ENCODE measurements around the gene FOXM1. TPM values are rescaled to one million over a fixed set of nuclear protein-coding genes. Genes with fewer than 3 reads are reported as not detected.

The FOXM1 gene
- total and polyA plus RNA-seq, 2 donors from 2014 or later, result 1.3 TPM

GRCh38 chr12:2834581-2835491, 42.1 kb downstream of the FOXM1 start, which contains the start of gene NRIP2:
Gene NRIP2 (minus strand): TSS chr12:2835035. CDS start chr12:2834983, 52 bp downstream.
- H3K36me3 ChIP-seq (ENCODE audit: control insufficient read depth in 2 of 3, insufficient read depth in 3 of 3, low read length in 3 of 3), result peaks cover 0 to 5% (median 5%) of the 10 kb centered on the region in 3 donors
- peak within 1 kb of the TSS in 2 of 3 donors; percentile 28 to 38 for H3K4me3 ChIP-seq (ENCODE audit: low read length in 3 of 3)
- FAIRE-seq (no peak), DNase-seq (peak; percentile 81 to 94 (median 93))
- peak within 1 kb of the TSS; percentile 39 to 54 for H3K27ac ChIP-seq (ENCODE audit: low read depth in 2 of 2, low read length in 2 of 2)
- intact Hi-C loops (cut with DNase I), result no loop called here
- peak within 1 kb of the TSS in 1 of 3 donors; percentile 40 for H3K9ac ChIP-seq (ENCODE audit: low read length in 3 of 3)
- H3K9me3 ChIP-seq (ENCODE audit: control insufficient read depth in 2 of 3, insufficient read depth in 1 of 3, low read length in 3 of 3), result no peaks in the 10 kb centered on the region
- TF ChIP-seq CTCF (IDR thresholded peaks at IDR 0.05; ENCODE audit: borderline replicate concordance, extremely low read depth, insufficient read depth), result no peak
- no peaks in the 10 kb centered on the region for H3K27me3 ChIP-seq (ENCODE audit: control insufficient read depth, insufficient read depth, low read length)
- H3K4me1 ChIP-seq (ENCODE audit: control insufficient read depth in 2 of 3, insufficient read depth in 2 of 3, low read depth in 1 of 3, low read length in 3 of 3), result peaks cover 0 to 6% (median 3%) of the 10 kb centered on the region in 3 donors

- peak overlapping the region in 1 of 3 donors; percentile 40 for H3K9ac ChIP-seq (ENCODE audit: low read length in 3 of 3)
- peak overlapping the region in 1 of 2 donors; percentile 39 for H3K27ac ChIP-seq (ENCODE audit: low read depth in 2 of 2, low read length in 2 of 2)
- no peaks in the 10 kb centered on the region for H3K9me3 ChIP-seq (ENCODE audit: control insufficient read depth in 2 of 3, insufficient read depth in 1 of 3, low read length in 3 of 3)
- TF ChIP-seq CTCF (IDR thresholded peaks at IDR 0.05; ENCODE audit: borderline replicate concordance, extremely low read depth, insufficient read depth), result no peak
- intact Hi-C loops (cut with DNase I), result no loop called here
- H3K4me1 ChIP-seq (ENCODE audit: control insufficient read depth in 2 of 3, insufficient read depth in 2 of 3, low read depth in 1 of 3, low read length in 3 of 3), result peaks cover 0 to 6% (median 3%) of the 10 kb centered on the region in 3 donors
- H3K27me3 ChIP-seq (ENCODE audit: control insufficient read depth, insufficient read depth, low read length), result no peaks in the 10 kb centered on the region
- H3K36me3 ChIP-seq (ENCODE audit: control insufficient read depth in 2 of 3, insufficient read depth in 3 of 3, low read length in 3 of 3), result peaks cover 0 to 7% (median 5%) of the 10 kb centered on the region in 3 donors
- no peak for FAIRE-seq
- H3K4me3 ChIP-seq (ENCODE audit: low read length in 3 of 3), result peak overlapping the region in 1 of 3 donors; percentile 38
- peak in 2 of 5 donors; percentile 46 to 81 for DNase-seq
Measured at GRCh38 chr12:2833810-2834209, 43.2 kb downstream of the FOXM1 start.

GRCh38 chr12:2833327-2833726, 43.6 kb downstream of the FOXM1 start:
- peaks cover 0 to 7% (median 5%) of the 10 kb centered on the region in 3 donors for H3K36me3 ChIP-seq (ENCODE audit: control insufficient read depth in 2 of 3, insufficient read depth in 3 of 3, low read length in 3 of 3)
- H3K27me3 ChIP-seq (ENCODE audit: control insufficient read depth, insufficient read depth, low read length), result no peaks in the 10 kb centered on the region
- peak overlapping the region in 2 of 3 donors; percentile 16 to 29 for H3K4me3 ChIP-seq (ENCODE audit: low read length in 3 of 3)
- no peaks in the 10 kb centered on the region for H3K9me3 ChIP-seq (ENCODE audit: control insufficient read depth in 2 of 3, insufficient read depth in 1 of 3, low read length in 3 of 3)
- DNase-seq (no peak), FAIRE-seq (no peak)
- peaks cover 0 to 6% (median 3%) of the 10 kb centered on the region in 3 donors for H3K4me1 ChIP-seq (ENCODE audit: control insufficient read depth in 2 of 3, insufficient read depth in 2 of 3, low read depth in 1 of 3, low read length in 3 of 3)
- intact Hi-C loops (cut with DNase I), result no loop called here
- H3K27ac ChIP-seq (ENCODE audit: low read depth in 2 of 2, low read length in 2 of 2), result no peak overlapping the region
- TF ChIP-seq CTCF (IDR thresholded peaks at IDR 0.05; ENCODE audit: borderline replicate concordance, extremely low read depth, insufficient read depth), result no peak
- no peak overlapping the region for H3K9ac ChIP-seq (ENCODE audit: low read length in 3 of 3)
